Sigmoid colon (tissue), 7 donors: Measurements from ENCODE around the gene KCNK1. TPM values are rescaled to one million over a fixed set of nuclear protein-coding genes. Genes with fewer than 3 reads are reported as not detected.
"Not testable (repeated sequence)": the region's sequence is repeated elsewhere in the genome, so short reads cannot be mapped to it uniquely, and the experiment has no call there.

ENCODE experiments used
- DNase-seq: peaks from one replicate; pipeline ENCODE4 v3.0.0-alpha.2; 2019
- H3K27ac ChIP-seq, 4 donors: fragments of 200-600 bp; sonication (generic); one replicate each; pipeline ENCODE4 v1.5.1; 2016 to 2019; ENCODE audit warnings: mild to moderate bottlenecking in 1 of 4
- H3K27me3 ChIP-seq, 3 donors: fragments of 200-600 bp; sonication (generic); one replicate each; pipeline ENCODE4 v1.5.1; 2019; ENCODE audit warnings: mild to moderate bottlenecking in 1 of 3
- H3K36me3 ChIP-seq, 4 donors: fragments of 200-600 bp; sonication (generic); one replicate each; pipeline ENCODE4 v1.5.1; 2016 to 2019
- H3K4me1 ChIP-seq, 4 donors: fragments of 200-600 bp; sonication (generic); one replicate each; pipeline ENCODE4 v1.5.1; 2017 to 2019
- H3K4me3 ChIP-seq, 4 donors: fragments of 200-600 bp; sonication (generic); one replicate each; pipeline ENCODE4 v1.5.1; 2017 to 2019; ENCODE audit warnings: mild to moderate bottlenecking in 2 of 4, moderate library complexity in 1 of 4
- H3K9me3 ChIP-seq, 4 donors: fragments of 200-600 bp in 3 of 4; sonication (generic) in 3 of 4; one replicate each; pipeline versions ENCODE4 v1.5.1 to v1.6.1; 2013 to 2019
- CTCF ChIP-seq, 4 experiments: fragments of 450-650 bp in 3 of 4; fragments of 200-600 bp in 1 of 4; IDR thresholded peaks; one replicate each; pipeline ENCODE4 v1.5.1; 2016 to 2019; ENCODE audit warnings: antibody characterized with exemption in 4 of 4, mild to moderate bottlenecking in 3 of 4, moderate library complexity in 2 of 4
- EP300 ChIP-seq, 4 donors: sonication (generic); formaldehyde crosslinking; IDR thresholded peaks; one replicate each; pipeline ENCODE4 v1.6.1; 2017; ENCODE audit warnings: antibody characterized with exemption in 4 of 4
- POLR2A ChIP-seq, 2 donors: fragments of 450-650 bp; IDR thresholded peaks; one replicate each; pipeline ENCODE4 v1.6.1; 2016; ENCODE audit warnings: antibody characterized with exemption in 2 of 2, mild to moderate bottlenecking in 2 of 2, moderate library complexity in 2 of 2
- POLR2AphosphoS5 ChIP-seq, 4 donors: sonication (generic); formaldehyde crosslinking; IDR thresholded peaks; one replicate each; pipeline ENCODE4 v1.6.1; 2017; ENCODE audit warnings: antibody characterized with exemption in 4 of 4
- WGBS, 2 donors: extraction: QIAGEN DNeasy Blood & Tissue Kit; methylation state at CpG; one replicate each; pipeline ENCODE4 v1.1.7; 2013; 5-methylcytosine and 5-hydroxymethylcytosine counted together
- intact Hi-C: fragments of 100-400 bp; cut with DNase I; formaldehyde crosslinking; loops from one replicate; pipeline ENCODE4 v1.15.1; 2023
- polyA plus RNA-seq, 3 donors: library from polyadenylated mRNA; stranded (reverse); fragments of 200-250 nt; gene quantifications; one replicate each; pipeline ENCODE4 v1.2.3, GENCODE V29; 2013
- total RNA-seq, 4 donors: library from RNA; depleted of rRNA; stranded (reverse); fragments of >200 nt; gene quantifications; one replicate each; pipeline ENCODE4 v1.1.0, GENCODE V29; 2016
- donor health status: healthy with polysubstance abuse.
- donor health status: Bipolar disorder and iron deficiency.
- donor health status: healthy.

The KCNK1 gene
- total and polyA plus RNA-seq, 7 donors: 0.95 to 26.8 (median 12.8) TPM; not detected in 1

- Histone ChIP-seq H3K4me3 (no peak overlapping the region), H3K36me3 (no peaks in the 10 kb centered on the region), H3K27me3 (no peaks in the 10 kb centered on the region), H3K9me3 (no peaks in the 10 kb centered on the region), H3K27ac (no peak overlapping the region), H3K4me1 (no peaks in the 10 kb centered on the region)
- 89 to 95% methylated on average over 3 of the region's 3 CpGs for WGBS, 2 donors
- TF ChIP-seq POLR2A (IDR thresholded peaks at IDR 0.05) (no peak), CTCF (IDR thresholded peaks at IDR 0.05) (no peak)
- no peak for DNase-seq
- intact Hi-C loops: no loop called here
Measured at GRCh38 chr1:233667741-233668140, 53.8 kb downstream of the KCNK1 start.

- no peaks in the 10 kb centered on the region for H3K4me1 ChIP-seq
- no peak overlapping the region for H3K4me3 ChIP-seq
- intact Hi-C loops: no loop called here
- no peak for DNase-seq
- H3K36me3 ChIP-seq: no peaks in the 10 kb centered on the region
- H3K27ac ChIP-seq: peak overlapping the region in 1 of 4 donors; percentile 25
- H3K9me3 ChIP-seq: no peaks in the 10 kb centered on the region
- no peak for TF ChIP-seq EP300 (IDR thresholded peaks at IDR 0.05)
- no peak for TF ChIP-seq CTCF (IDR thresholded peaks at IDR 0.05)
- no peak for TF ChIP-seq POLR2AphosphoS5 (IDR thresholded peaks at IDR 0.05)
- no peak for TF ChIP-seq POLR2A (IDR thresholded peaks at IDR 0.05)
- 70% methylated on average over 8 of the region's 8 CpGs for WGBS, 2 donors
- H3K27me3 ChIP-seq: no peaks in the 10 kb centered on the region
Measured at GRCh38 chr1:233668146-233668724, 54.3 kb downstream of the KCNK1 start.

GRCh38 chr1:233668725-233669294 is 54.9 kb downstream of the KCNK1 start:
- H3K36me3 ChIP-seq: no peaks in the 10 kb centered on the region
- H3K9me3 ChIP-seq: no peaks in the 10 kb centered on the region
- intact Hi-C loops: no loop called here
- H3K4me3 ChIP-seq: no peak overlapping the region
- DNase-seq: no peak
- H3K27ac ChIP-seq: peak overlapping the region in 1 of 4 donors; percentile 25
- H3K27me3 ChIP-seq: no peaks in the 10 kb centered on the region
- H3K4me1 ChIP-seq: no peaks in the 10 kb centered on the region
- WGBS, 2 donors: 25 to 62% methylated on average over 7 of the region's 7 CpGs
- TF ChIP-seq POLR2A (IDR thresholded peaks at IDR 0.05) (no peak), POLR2AphosphoS5 (IDR thresholded peaks at IDR 0.05) (no peak)

- H3K4me3 ChIP-seq, H3K4me1 ChIP-seq, H3K27ac ChIP-seq, H3K36me3 ChIP-seq, DNase-seq, H3K9me3 ChIP-seq, H3K27me3 ChIP-seq, intact Hi-C loops: not testable (repeated sequence)
- 88 to 94% methylated on average over 2 of the region's 2 CpGs for WGBS, 2 donors
Measured at GRCh38 chr1:233670363-233670762, 56.5 kb downstream of the KCNK1 start.

- intact Hi-C loops: no loop called here
- Histone ChIP-seq H3K27ac (no peak overlapping the region), H3K36me3 (no peaks in the 10 kb centered on the region), H3K9me3 (no peaks in the 10 kb centered on the region), H3K27me3 (no peaks in the 10 kb centered on the region), H3K4me3 (no peak overlapping the region), H3K4me1 (no peaks in the 10 kb centered on the region)
- TF ChIP-seq EP300 (IDR thresholded peaks at IDR 0.05) (no peak), POLR2AphosphoS5 (IDR thresholded peaks at IDR 0.05) (no peak), CTCF (IDR thresholded peaks at IDR 0.05) (no peak), POLR2A (IDR thresholded peaks at IDR 0.05) (no peak)
- DNase-seq: no peak
- WGBS, 2 donors: 92% methylated on average over 5 of the region's 5 CpGs
Measured at GRCh38 chr1:233671286-233671685, 57.4 kb downstream of the KCNK1 start.

- H3K27ac ChIP-seq: no peak overlapping the region
- DNase-seq: no peak
- WGBS, 2 donors: 91 to 94% methylated on average over 6 of the region's 6 CpGs
Measured at GRCh38 chr1:233672732-233673131, 58.8 kb downstream of the KCNK1 start.

More at GRCh38 chr1:233672732-233673131, 58.8 kb downstream of the KCNK1 start:
- intact Hi-C loops: no loop called here
- no peaks in the 10 kb centered on the region for H3K36me3 ChIP-seq
- TF ChIP-seq POLR2AphosphoS5 (IDR thresholded peaks at IDR 0.05): no peak
- no peak for TF ChIP-seq CTCF (IDR thresholded peaks at IDR 0.05)
- TF ChIP-seq EP300 (IDR thresholded peaks at IDR 0.05): no peak
- TF ChIP-seq POLR2A (IDR thresholded peaks at IDR 0.05): no peak
- H3K9me3 ChIP-seq: no peaks in the 10 kb centered on the region
- no peak overlapping the region for H3K4me3 ChIP-seq
- no peaks in the 10 kb centered on the region for H3K27me3 ChIP-seq
- H3K4me1 ChIP-seq: no peaks in the 10 kb centered on the region
